DND-41 (cell line): ENCODE data around the gene KIRREL3.

ENCODE experiments used
- ATAC-seq: fragments of 200-7000 bp; cut with Tn5 transposase; 3 replicates; pipeline ENCODE4 v1.9.1; 2021; ENCODE audit warnings: low read depth; ENCODE audit not compliant: insufficient read depth
- DNase-seq: peaks from one replicate; pipeline ENCODE4 v3.0.0-alpha.2; 2020
- H2AFZ ChIP-seq: 2 replicates; pipeline ENCODE4 v1.6.0; 2012; ENCODE audit warnings: low read depth, low read length
- H3K27ac ChIP-seq: 2 replicates; pipeline ENCODE4 v1.5.1; 2012; ENCODE audit warnings: low read length, inconsistent platforms
- H3K27me3 ChIP-seq: fragments of 200-600 bp; sonication (generic); 2 replicates; pipeline ENCODE4 v1.6.0; 2012; ENCODE audit warnings: low read length, mild to moderate bottlenecking, inconsistent platforms; ENCODE audit not compliant: insufficient read depth, poor library complexity
- H3K36me3 ChIP-seq: 2 replicates; pipeline ENCODE4 v1.5.1; 2012; ENCODE audit warnings: low read length, inconsistent platforms; ENCODE audit not compliant: insufficient read depth
- H3K4me1 ChIP-seq: 2 replicates; pipeline ENCODE4 v1.5.1; 2012; ENCODE audit warnings: mild to moderate bottlenecking, low read length; ENCODE audit not compliant: insufficient read depth
- H3K4me2 ChIP-seq: 2 replicates; pipeline ENCODE4 v1.6.0; 2012; ENCODE audit warnings: mild to moderate bottlenecking, moderate library complexity, low read length, inconsistent platforms; ENCODE audit not compliant: insufficient read depth
- H3K4me3 ChIP-seq, 2 experiments: fragments of 200-600 bp in 1 of 2; shearing (Covaris generic) in 1 of 2; 2 replicates each; pipeline ENCODE4 v1.5.1; 2012 to 2016; ENCODE audit warnings: inconsistent platforms in 2 of 2, low read length in 2 of 2, mild to moderate bottlenecking in 2 of 2, low read depth in 1 of 2, moderate library complexity in 1 of 2
- H3K79me2 ChIP-seq: 2 replicates; pipeline ENCODE4 v1.6.0; 2012; ENCODE audit warnings: low read length, inconsistent platforms; ENCODE audit not compliant: insufficient read depth
- H3K9ac ChIP-seq: 2 replicates; pipeline ENCODE4 v1.6.0; 2012; ENCODE audit warnings: low read depth, mild to moderate bottlenecking, inconsistent platforms, low read length, moderate library complexity
- H3K9me3 ChIP-seq: 2 replicates; pipeline ENCODE4 v1.5.1; 2012; ENCODE audit warnings: low read length, moderate library complexity, mild to moderate bottlenecking, inconsistent platforms; ENCODE audit not compliant: insufficient read depth, severe bottlenecking
- H4K20me1 ChIP-seq: 2 replicates; pipeline ENCODE4 v1.6.0; 2012; ENCODE audit warnings: low read length; ENCODE audit not compliant: insufficient read depth
- CTCF ChIP-seq: IDR thresholded peaks from 2 replicates; pipeline ENCODE4 v1.5.1; 2012; ENCODE audit warnings: borderline replicate concordance, low read length, moderate library complexity, mild to moderate bottlenecking; ENCODE audit not compliant: poor library complexity, severe bottlenecking; ENCODE audit errors: extremely low read depth
- EZH2 ChIP-seq: IDR thresholded peaks from 3 replicates; pipeline ENCODE4 v1.6.1; 2012; ENCODE audit warnings: borderline replicate concordance, low read depth, mild to moderate bottlenecking, moderate library complexity, low read length, inconsistent platforms; ENCODE audit not compliant: severe bottlenecking

KIRREL3 gene

GRCh38 chr11:126704096-126704495 is 296.5 kb downstream of the KIRREL3 start:
- Histone ChIP-seq H3K27ac (no peak overlapping the region), H3K4me1 (no peaks in the 10 kb centered on the region)

GRCh38 chr11:126703662-126704061 is 296.9 kb downstream of the KIRREL3 start:
- ATAC-seq (no peak), DNase-seq (no peak)
- Histone ChIP-seq H3K4me3 (no peak overlapping the region), H3K27ac (no peak overlapping the region), H3K9me3 (no peaks in the 10 kb centered on the region), H3K36me3 (no peaks in the 10 kb centered on the region), H3K27me3 (peaks cover 16% of the 10 kb centered on the region), H3K9ac (no peak overlapping the region), H3K4me2 (no peak overlapping the region), H3K4me1 (no peaks in the 10 kb centered on the region), H4K20me1 (no peaks in the 10 kb centered on the region), H2AFZ (no peak overlapping the region), H3K79me2 (no peaks in the 10 kb centered on the region)
- TF ChIP-seq EZH2 = no peak
- TF ChIP-seq CTCF = no peak

More at GRCh38 chr11:126704096-126704495, 296.5 kb downstream of the KIRREL3 start:
- Histone ChIP-seq H3K27me3 (peaks cover 16% of the 10 kb centered on the region), H3K36me3 (no peaks in the 10 kb centered on the region), H2AFZ (no peak overlapping the region), H3K4me2 (no peak overlapping the region), H3K9ac (no peak overlapping the region), H3K4me3 (no peak overlapping the region), H3K79me2 (no peaks in the 10 kb centered on the region), H4K20me1 (no peaks in the 10 kb centered on the region), H3K9me3 (no peaks in the 10 kb centered on the region)
- TF ChIP-seq EZH2 = no peak
- TF ChIP-seq CTCF = no peak
- DNase-seq (no peak), ATAC-seq (no peak)

- H3K79me2 ChIP-seq = no peaks in the 10 kb centered on the region
- H2AFZ ChIP-seq = no peak overlapping the region
- no peaks in the 10 kb centered on the region for H3K9me3 ChIP-seq
- DNase-seq (no peak), ATAC-seq (no peak)
- H3K4me3 ChIP-seq = no peak overlapping the region
- H3K9ac ChIP-seq = no peak overlapping the region
- no peaks in the 10 kb centered on the region for H3K36me3 ChIP-seq
- H3K4me2 ChIP-seq = no peak overlapping the region
- no peaks in the 10 kb centered on the region for H4K20me1 ChIP-seq
- TF ChIP-seq CTCF = no peak
- TF ChIP-seq EZH2 = no peak
- no peak overlapping the region for H3K27ac ChIP-seq
- H3K4me1 ChIP-seq = no peaks in the 10 kb centered on the region
- H3K27me3 ChIP-seq = peaks cover 16% of the 10 kb centered on the region
Measured at GRCh38 chr11:126702987-126703386, 297.6 kb downstream of the KIRREL3 start.
